COR-L47 (cell line): ENCODE results near the gene STIM1.

Experiments
- DNase-seq: peaks from one replicate; lab custom pipeline; 2025; lab: John Stamatoyannopoulos, UW

The STIM1 gene

GRCh38 chr11:3830730-3831129, 24.7 kb upstream of the STIM1 start:
- DNase-seq: no peak

DNA sequence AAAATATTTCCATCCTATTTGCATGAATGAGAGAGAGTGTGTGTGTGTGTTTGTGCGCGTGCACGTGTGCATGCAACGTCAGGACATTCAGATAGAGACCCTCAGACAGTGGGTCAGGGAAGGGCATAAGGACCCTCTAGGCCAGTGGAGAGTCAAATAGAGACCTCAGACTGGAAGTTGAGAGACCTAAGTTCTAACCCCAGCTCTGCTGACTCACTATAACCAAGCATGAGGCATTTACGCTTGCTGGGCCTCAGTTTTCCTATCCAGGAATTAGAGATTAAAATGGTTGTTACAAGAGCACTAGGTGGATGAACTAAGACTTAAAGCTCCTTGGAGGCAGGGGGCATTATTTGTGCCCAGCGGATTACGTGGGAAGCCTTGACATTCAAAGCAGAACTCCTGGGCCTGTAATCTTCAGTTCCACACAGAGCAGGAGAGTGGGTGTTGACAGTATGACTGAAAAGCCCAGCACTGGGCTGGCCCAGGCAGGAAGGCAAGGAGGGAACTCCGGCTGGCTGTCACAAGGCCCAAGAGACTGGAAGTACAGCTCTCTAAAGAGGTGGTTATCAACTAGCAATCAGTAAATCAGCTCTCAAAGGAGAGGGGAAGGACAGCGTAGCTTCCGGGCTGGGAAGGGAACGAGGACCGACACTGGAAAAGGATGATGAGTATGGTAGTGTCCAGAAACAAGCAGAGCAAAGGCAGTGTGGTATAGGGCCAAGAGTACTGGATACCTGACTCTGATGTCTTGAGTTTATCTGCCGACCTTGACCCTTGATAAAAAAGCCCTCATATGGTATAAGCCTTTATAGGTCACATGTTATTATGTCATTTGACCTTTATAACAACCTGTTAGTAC, 23.9 kb upstream of the STIM1 start:
- no peak for DNase-seq

DNA sequence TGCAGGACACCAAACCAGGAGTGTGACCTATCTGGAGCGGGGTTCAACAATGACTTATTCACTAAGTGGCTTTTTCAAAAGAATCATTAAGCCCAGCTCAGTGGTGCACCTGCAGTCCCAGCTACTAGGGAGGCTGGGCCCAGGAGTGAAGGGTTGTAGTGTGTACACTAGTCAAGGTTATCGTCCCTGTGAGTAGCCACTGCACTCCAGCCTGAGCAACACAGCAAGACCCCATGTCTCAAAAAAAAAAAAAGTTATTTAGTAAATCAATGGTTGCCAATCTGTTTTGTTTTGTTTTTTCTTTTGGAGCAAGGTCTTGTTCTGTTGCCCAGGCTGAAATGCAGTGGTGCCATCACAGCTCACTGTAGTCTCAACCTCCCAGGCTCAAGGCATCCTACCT, 22.6 kb upstream of the STIM1 start:
- no peak for DNase-seq

DNA sequence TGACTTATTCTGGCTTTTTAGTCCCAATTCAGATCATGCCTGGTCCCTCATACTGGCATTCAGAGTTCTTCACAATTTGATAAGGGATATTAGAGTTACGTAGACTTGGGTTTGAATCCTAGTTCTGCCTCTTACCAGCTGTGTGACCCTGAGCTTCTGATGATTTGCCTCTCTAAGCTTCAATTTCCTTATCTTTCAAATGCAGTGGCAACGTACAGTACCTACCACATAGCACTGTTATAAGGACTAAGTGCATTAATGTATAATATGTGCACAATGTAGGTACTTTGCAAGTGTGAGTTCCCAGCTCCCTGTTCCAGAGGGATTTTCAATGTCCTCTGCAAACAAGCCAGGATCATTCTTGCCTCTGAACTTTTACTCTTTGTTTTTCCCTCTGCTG, 22.0 kb upstream of the STIM1 start:
- DNase-seq: no peak

- no peak for DNase-seq
Observed at GRCh38 chr11:3834349-3834663, 21.2 kb upstream of the STIM1 start.

- DNase-seq: no peak
Observed at GRCh38 chr11:3834664-3835461, 20.6 kb upstream of the STIM1 start.

DNA sequence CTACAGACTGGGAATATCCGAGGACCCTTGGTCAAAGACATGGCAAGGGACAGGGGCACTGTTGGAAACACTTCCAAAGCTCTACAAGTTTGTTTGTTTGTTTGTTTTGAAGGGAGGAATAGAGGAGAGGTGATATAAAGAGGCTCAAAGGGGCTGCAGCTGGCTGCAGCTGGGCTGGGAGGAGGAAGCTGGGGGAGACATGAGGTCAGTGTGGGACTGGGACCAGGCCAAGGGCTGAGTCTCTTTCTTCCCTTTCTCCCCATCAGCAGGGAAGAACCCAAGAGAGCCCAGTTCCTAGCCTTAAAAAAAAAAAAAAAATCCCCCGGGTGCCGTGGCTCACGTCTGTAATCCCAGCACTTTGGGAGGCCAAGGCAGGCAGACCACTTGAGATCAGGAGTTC, 19.7 kb upstream of the STIM1 start:
- no peak for DNase-seq

- no peak for DNase-seq
Observed at GRCh38 chr11:3836903-3837302, 18.6 kb upstream of the STIM1 start.

GRCh38 chr11:3837793-3838192, 17.7 kb upstream of the STIM1 start:
- no peak for DNase-seq

DNA sequence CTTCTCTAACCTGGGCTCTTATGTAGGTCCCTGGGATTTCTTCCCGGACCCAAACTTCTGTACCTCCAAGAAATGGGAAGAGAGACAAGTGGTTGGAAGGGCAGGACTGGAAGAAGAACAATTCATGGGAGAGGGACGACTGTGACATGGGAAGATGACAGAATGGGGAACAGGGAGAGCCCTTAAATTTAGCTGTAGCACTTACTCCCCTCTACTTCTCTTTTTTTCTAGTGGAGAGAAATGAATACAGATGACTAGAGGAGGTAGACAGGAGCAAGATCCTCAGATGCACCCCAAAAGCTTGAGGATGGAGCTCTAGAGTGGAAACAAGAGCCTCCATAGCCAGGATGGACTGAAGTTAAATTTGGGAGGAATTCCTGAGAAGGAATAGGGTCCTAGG, 17.0 kb upstream of the STIM1 start:
- DNase-seq: no peak

DNA sequence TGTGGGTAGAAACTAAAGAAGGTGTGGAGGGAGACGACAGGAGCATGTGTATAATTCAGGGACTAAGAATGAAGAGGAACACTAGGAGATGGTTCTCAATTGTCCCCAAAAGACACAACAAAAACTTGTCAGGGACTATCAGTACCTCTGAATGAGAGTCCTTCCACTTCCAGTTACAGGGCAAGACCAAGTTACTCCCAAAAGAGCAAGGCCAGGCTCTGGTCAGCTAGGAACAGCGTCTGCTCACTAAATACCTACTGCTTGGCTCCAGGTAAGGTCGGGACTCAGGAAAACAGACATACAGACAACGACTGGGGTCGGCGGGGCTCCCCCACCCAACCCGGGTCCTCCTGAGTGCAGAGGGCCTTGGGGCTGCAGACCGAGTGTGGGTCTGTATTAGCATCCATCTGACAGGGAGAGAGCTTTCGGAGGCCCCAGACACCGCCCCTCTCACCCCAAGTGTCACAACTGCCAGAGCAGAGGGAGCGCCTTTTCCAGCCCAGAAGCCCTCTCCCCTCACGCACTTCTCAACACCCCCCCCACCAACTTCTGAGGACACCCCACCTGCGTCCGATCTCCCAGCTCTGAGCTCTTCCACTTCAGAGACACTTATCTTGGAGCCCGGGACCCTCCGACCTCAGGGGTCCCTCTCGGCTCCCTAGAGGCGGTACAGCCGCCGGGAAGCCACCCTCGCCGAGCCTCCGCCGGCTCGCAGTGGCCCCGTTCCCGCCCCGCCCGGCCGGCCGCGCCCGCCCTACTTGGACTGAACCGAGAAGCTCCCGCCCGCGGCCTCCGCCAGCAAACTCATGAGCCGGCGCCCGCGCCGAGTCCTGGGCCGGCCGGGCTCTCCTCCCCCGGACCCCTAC, 15.2 kb upstream of the STIM1 start:
- peak; percentile 25 for DNase-seq

GRCh38 chr11:3840870-3841425, 14.5 kb upstream of the STIM1 start, which contains the start of gene RHOG:
TSS of gene RHOG (minus strand) at chr11:3840959. CDS start at chr11:3828138, 12,821 bp downstream.
- peak; percentile 30 for DNase-seq

- peak; percentile 76 for DNase-seq
Observed at GRCh38 chr11:3841426-3842350, 13.8 kb upstream of the STIM1 start.

DNA sequence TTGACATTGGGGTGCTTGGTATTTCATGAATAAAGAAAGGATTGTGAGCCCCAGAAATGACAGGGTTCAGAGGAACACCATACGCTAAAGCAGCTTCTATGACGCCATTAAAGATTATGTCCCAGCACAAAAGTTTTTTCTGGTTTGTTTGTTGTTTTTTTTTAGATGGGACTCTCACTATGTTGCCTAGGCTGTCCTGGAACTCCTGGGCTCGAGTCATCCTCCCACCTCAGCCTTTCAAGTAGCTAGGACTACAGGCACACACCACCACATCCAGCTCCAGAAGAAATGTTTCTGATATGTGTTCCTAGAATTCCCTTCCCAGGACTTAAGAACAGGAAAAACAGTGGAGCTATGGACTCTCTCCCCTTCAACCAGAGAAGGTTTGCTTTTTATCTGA, 12.1 kb upstream of the STIM1 start:
- no peak for DNase-seq

DNA sequence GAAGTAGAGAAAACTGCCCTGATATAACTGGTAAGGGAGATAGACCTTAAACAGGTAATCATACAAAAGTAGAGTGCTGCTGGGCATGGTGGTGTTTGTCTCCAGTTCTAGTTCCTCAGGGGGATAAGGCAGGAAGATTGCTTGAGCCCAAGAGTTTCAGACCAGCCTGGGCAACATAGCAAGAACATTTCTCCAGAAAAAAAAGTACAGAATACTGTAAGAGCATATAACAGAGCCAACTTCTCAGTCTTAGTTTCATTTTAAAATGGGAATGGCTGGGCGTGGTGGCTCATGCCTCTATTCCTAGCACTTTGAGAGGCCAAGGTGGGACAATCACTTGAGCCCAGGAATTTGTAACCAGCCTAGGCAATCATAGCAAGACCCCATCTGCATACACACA, 10.2 kb upstream of the STIM1 start:
- no peak for DNase-seq

DNA sequence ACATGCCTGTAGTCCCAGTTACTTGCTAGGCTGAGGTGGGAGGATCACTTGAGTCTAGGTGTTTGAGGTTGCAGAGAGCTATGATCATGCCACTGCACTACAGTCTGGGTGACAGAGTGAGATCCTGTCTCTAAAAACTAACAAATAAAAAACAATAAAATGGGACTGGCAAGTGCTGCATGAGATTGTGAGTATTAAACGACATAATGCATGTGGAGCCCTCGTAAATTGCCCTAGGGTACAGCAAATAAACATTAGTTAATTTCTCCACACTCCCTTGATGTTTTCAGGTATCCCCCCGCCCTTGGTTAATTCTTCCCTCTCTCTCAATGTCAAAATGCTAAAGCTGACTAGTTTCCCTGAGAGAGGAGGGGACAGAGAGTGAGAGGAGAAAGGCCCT, 9.8 kb upstream of the STIM1 start:
- no peak for DNase-seq

- DNase-seq: peak; percentile 40
Observed at GRCh38 chr11:3849297-3849874, 6.1 kb upstream of the STIM1 start.

DNA sequence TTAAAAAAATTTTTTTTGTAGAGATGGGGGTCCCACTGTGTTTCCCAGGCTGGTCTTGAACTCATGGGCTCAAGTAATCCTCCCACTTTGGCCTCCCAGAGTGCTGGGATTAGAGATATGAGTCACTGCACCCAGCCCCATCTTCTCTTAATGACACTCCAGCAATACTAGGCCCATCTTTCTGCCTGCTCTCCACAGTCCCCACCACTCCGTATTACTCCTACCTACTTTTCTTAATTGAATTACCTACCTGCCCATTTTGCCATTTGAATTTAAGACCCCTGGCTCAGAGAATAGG, 2.0 kb upstream of the STIM1 start:
- no peak for DNase-seq

DNA sequence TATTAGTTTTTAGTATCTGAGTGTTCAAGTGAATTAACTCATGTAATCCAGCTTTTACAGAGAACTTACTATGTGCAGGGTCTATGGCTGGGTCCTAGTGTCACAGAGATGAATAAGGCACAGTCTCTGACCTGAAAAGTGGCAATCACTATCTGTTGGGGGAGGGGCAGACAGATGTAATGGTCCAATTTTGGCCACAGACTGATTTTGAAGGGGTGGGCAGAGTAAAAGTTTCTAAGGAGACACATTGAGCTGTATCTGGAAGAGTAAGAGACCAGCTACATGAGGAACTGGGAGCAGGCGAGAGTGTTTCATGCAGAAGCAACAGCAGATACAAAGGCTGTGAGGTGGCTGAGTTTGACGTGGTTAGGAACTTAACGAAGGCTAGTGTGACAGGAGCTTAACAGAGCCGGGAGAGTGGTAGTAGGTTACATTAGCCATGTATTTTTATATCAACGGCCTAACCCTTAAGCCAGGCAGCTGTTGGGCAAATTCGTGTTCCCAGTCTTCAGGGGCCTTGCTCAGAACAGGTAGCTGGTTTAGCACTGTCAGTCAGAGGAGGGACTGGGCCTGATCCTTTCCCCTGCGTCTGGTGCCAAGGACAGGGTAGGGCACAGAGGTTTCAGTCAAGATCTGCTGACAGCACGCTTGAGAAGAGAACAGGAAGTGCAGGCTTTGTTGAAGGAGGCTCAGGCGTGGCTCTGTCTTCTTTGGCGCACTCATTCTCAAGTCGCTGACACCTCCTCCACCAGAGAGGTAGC, 1.4 kb upstream of the STIM1 start:
- DNase-seq: no peak

GRCh38 chr11:3854660-3854976, 846 bp upstream of the STIM1 start:
- DNase-seq: no peak
